HL-60 (cell line): Measurements from ENCODE around the gene ATRNL1.

ENCODE experiments used
- DNase-seq, 2 experiments: peaks; one replicate each; pipeline ENCODE4 v3.0.0-alpha.2; 2010 to 2020; ENCODE audit warnings: low read depth in 1 of 2, low spot score in 1 of 2
- H3K27ac ChIP-seq: fragments of 250-450 bp; sonication (Bioruptor Pico); replicated peaks from 2 replicates; pipeline ENCODE4 v1.5.1; 2020; ENCODE audit warnings: mild to moderate bottlenecking, moderate library complexity
- H3K27me3 ChIP-seq: fragments of 250-450 bp; sonication (Bioruptor Pico); 2 replicates; pipeline ENCODE4 v1.5.1; 2021; ENCODE audit warnings: mild to moderate bottlenecking, moderate library complexity; ENCODE audit not compliant: insufficient read depth, poor library complexity, severe bottlenecking
- H3K4me3 ChIP-seq: replicated peaks from 2 replicates; pipeline ENCODE4 v1.5.1; 2011; ENCODE audit warnings: mild to moderate bottlenecking, control low read depth, low read length; ENCODE audit not compliant: insufficient read depth
- CTCF ChIP-seq: IDR thresholded peaks from one replicate; pipeline ENCODE4 v1.5.1; 2011; ENCODE audit warnings: low read length, control low read depth, inconsistent platforms; ENCODE audit not compliant: insufficient read depth
- GABPA ChIP-seq: IDR thresholded peaks from 2 replicates; pipeline ENCODE4 v1.6.1; 2012; ENCODE audit warnings: low read depth
- POLR2AphosphoS5 ChIP-seq: IDR thresholded peaks from 2 replicates; pipeline ENCODE4 v1.6.1; 2012; ENCODE audit warnings: low read depth
- SPI1 ChIP-seq: IDR thresholded peaks from 2 replicates; pipeline ENCODE4 v1.6.1; 2012; ENCODE audit warnings: low read depth, mild to moderate bottlenecking, borderline replicate concordance
- TF ChIP-seq, protein P1 (sequence below): IDR thresholded peaks from 2 replicates; pipeline ENCODE4 v1.6.1; 2012; ENCODE audit warnings: low read depth; ENCODE audit not compliant: insufficient replicate concordance

ATRNL1 gene

DNA sequence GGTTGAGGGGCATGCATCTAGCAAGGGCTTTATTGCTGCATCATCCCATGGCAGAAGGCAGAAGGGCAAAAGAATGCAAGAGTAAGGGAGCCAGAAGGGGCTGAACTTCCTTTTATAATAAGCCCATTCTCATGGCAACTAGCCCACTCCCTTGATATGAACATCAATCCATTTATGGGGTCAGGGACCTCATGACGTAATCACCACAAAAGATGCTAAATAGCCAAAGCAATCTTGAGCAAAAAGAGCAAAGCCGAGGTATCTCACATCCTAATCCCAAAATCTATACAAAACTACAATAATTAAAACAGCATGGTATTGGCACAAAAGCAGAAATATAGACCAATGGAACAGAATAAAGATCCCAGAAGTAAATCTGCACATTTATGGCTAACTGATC is 499.9 kb downstream of the ATRNL1 start:
- no peak for DNase-seq
- no peaks in the 10 kb centered on the region for H3K27me3 ChIP-seq
- no peak overlapping the region for H3K27ac ChIP-seq
- H3K4me3 ChIP-seq: no peak overlapping the region
- no peak for TF ChIP-seq CTCF
- no peak for TF ChIP-seq GABPA
- TF ChIP-seq, protein P1, sequence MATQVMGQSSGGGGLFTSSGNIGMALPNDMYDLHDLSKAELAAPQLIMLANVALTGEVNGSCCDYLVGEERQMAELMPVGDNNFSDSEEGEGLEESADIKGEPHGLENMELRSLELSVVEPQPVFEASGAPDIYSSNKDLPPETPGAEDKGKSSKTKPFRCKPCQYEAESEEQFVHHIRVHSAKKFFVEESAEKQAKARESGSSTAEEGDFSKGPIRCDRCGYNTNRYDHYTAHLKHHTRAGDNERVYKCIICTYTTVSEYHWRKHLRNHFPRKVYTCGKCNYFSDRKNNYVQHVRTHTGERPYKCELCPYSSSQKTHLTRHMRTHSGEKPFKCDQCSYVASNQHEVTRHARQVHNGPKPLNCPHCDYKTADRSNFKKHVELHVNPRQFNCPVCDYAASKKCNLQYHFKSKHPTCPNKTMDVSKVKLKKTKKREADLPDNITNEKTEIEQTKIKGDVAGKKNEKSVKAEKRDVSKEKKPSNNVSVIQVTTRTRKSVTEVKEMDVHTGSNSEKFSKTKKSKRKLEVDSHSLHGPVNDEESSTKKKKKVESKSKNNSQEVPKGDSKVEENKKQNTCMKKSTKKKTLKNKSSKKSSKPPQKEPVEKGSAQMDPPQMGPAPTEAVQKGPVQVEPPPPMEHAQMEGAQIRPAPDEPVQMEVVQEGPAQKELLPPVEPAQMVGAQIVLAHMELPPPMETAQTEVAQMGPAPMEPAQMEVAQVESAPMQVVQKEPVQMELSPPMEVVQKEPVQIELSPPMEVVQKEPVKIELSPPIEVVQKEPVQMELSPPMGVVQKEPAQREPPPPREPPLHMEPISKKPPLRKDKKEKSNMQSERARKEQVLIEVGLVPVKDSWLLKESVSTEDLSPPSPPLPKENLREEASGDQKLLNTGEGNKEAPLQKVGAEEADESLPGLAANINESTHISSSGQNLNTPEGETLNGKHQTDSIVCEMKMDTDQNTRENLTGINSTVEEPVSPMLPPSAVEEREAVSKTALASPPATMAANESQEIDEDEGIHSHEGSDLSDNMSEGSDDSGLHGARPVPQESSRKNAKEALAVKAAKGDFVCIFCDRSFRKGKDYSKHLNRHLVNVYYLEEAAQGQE: no peak
- no peak for TF ChIP-seq POLR2AphosphoS5
- no peak for TF ChIP-seq SPI1

DNA sequence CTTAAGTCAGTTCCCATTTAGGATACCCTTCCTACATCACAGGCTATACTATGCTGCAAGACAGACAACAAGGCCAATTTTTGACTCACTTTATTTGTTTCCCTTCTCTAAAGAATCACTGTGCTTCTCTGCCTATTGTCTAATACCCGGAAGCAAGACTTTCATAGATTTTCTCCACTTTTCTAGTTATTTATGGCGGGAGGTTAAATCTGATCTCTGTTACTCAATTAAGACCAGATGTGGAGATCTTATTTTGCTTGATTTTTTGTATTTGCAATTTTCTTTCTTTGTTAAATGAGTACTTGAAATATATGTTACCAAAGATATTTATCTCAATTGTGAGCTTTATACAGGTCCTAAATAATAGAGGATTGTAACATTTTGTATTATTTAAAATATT is 511.5 kb downstream of the ATRNL1 start:
- no peaks in the 10 kb centered on the region for H3K27me3 ChIP-seq
- no peak overlapping the region for H3K4me3 ChIP-seq

GRCh38 chr10:115606086-115606485 is 512.9 kb downstream of the ATRNL1 start:
- no peak for DNase-seq
- H3K27ac ChIP-seq: no peak overlapping the region
- H3K4me3 ChIP-seq: no peak overlapping the region
- H3K27me3 ChIP-seq: no peaks in the 10 kb centered on the region
- TF ChIP-seq POLR2AphosphoS5 (no peak), GABPA (no peak), SPI1 (no peak), CTCF (no peak)
- TF ChIP-seq, protein P1: no peak

More for the DNA sequence above, 511.5 kb downstream of the ATRNL1 start:
- H3K27ac ChIP-seq: no peak overlapping the region
- DNase-seq: no peak
- TF ChIP-seq POLR2AphosphoS5: no peak
- TF ChIP-seq GABPA: no peak
- no peak for TF ChIP-seq CTCF
- TF ChIP-seq SPI1: no peak
- TF ChIP-seq, protein P1: no peak
